Thyroid gland (tissue), 4 donors: Measurements from ENCODE around the gene SRRM2. TPM values are rescaled to one million over a fixed set of nuclear protein-coding genes. Genes with fewer than 3 reads are reported as not detected.

ENCODE experiments used
- DNase-seq, 2 donors: peaks; one replicate each; pipeline ENCODE4 v3.0.0-alpha.2; 2019
- H3K27ac ChIP-seq, 3 donors: fragments of 200-600 bp; sonication (generic); 1 replicate in 2 of 3; 2 replicates in 1 of 3; pipeline ENCODE4 v1.5.1; 2016 to 2019; ENCODE audit warnings: mild to moderate bottlenecking in 1 of 3, moderate library complexity in 1 of 3
- H3K27me3 ChIP-seq: fragments of 200-600 bp; sonication (generic); one replicate; pipeline ENCODE4 v1.5.1; 2019
- H3K36me3 ChIP-seq, 2 donors: fragments of 200-600 bp; sonication (generic); one replicate each; pipeline ENCODE4 v1.5.1; 2016 to 2019
- H3K4me1 ChIP-seq, 2 donors: fragments of 200-600 bp; sonication (generic); one replicate each; pipeline ENCODE4 v1.5.1; 2017 to 2019
- H3K4me3 ChIP-seq, 3 donors: fragments of 200-600 bp; sonication (generic); replicated peaks in 1 of 3; 1 replicate in 2 of 3; 2 replicates in 1 of 3; pipeline ENCODE4 v1.5.1; 2016; ENCODE audit warnings: mild to moderate bottlenecking in 1 of 3
- H3K9me3 ChIP-seq: fragments of 200-600 bp; sonication (generic); one replicate; pipeline ENCODE4 v1.5.1; 2017
- POLR2A ChIP-seq, 2 donors: fragments of 450-650 bp; IDR thresholded peaks; one replicate each; pipeline ENCODE4 v1.6.1; 2017; ENCODE audit warnings: antibody characterized with exemption in 2 of 2, mild to moderate bottlenecking in 2 of 2, moderate library complexity in 1 of 2
- WGBS, 2 donors: methylation state at CpG; one replicate each; pipeline ENCODE4 v1.1.5; 2017; 5-methylcytosine and 5-hydroxymethylcytosine counted together
- intact Hi-C: fragments of 100-400 bp; cut with DNase I; formaldehyde crosslinking; loops from one replicate; pipeline ENCODE4 v1.15.1; 2023
- total RNA-seq, 4 donors: library from RNA; depleted of rRNA; stranded (reverse); fragments of >200 nt; gene quantifications; one replicate each; pipeline ENCODE4 v1.2.3, GENCODE V29; 2016
- TF ChIP-seq, protein P1 (sequence below), 6 experiments: fragments of 200-600 bp in 3 of 6; fragments of 450-650 bp in 3 of 6; sonication (generic) in 3 of 6; IDR thresholded peaks; one replicate each; pipeline ENCODE4 v1.5.1; 2016 to 2019; ENCODE audit warnings: antibody characterized with exemption in 6 of 6, mild to moderate bottlenecking in 2 of 6, inconsistent platforms in 1 of 6, moderate library complexity in 1 of 6

The SRRM2 gene
- total RNA-seq, 4 donors from 2014 or later = 262 to 378 (median 312) TPM

DNA sequence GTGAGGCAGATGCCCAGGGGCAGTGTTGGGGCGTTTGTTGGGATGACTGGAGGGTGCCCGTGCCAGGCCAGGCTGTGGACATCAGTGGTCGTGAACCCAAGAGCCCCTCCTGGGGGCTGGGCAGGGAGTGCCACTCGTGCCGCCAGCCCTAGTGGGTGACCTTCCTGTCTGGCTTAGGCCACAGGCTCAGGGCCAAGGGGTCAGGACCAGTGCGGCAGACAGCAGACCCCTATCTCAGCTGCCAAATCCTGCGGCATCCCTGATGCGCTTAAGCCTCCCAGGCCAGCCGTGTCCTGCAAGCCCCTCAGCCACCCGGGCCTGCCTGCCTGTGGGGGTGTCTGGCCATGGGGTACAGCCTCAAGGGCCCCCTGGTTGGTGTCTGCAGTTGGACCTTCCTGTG lies 47.1 kb upstream of the SRRM2 start:
- 82 to 87% methylated on average over 4 to 7 of the region's 10 CpGs for WGBS, 2 donors
- H3K36me3 ChIP-seq = peaks cover 36 to 41% of the 10 kb centered on the region in 2 donors
- DNase-seq = no peak

GRCh38 chr16:2706085-2706484 lies 46.4 kb upstream of the SRRM2 start:
- Histone ChIP-seq H3K36me3 (peaks cover 28 to 34% of the 10 kb centered on the region in 2 donors), H3K27me3 (no peaks in the 10 kb centered on the region), H3K4me3 (no peak overlapping the region), H3K9me3 (no peaks in the 10 kb centered on the region), H3K27ac (no peak overlapping the region), H3K4me1 (peaks cover 9 to 22% of the 10 kb centered on the region in 2 donors)
- no peak for DNase-seq
- WGBS, 2 donors = 93 to 98% methylated on average over 12 to 15 of the region's 17 CpGs
- intact Hi-C loops = no loop called here
- TF ChIP-seq, protein P1, sequence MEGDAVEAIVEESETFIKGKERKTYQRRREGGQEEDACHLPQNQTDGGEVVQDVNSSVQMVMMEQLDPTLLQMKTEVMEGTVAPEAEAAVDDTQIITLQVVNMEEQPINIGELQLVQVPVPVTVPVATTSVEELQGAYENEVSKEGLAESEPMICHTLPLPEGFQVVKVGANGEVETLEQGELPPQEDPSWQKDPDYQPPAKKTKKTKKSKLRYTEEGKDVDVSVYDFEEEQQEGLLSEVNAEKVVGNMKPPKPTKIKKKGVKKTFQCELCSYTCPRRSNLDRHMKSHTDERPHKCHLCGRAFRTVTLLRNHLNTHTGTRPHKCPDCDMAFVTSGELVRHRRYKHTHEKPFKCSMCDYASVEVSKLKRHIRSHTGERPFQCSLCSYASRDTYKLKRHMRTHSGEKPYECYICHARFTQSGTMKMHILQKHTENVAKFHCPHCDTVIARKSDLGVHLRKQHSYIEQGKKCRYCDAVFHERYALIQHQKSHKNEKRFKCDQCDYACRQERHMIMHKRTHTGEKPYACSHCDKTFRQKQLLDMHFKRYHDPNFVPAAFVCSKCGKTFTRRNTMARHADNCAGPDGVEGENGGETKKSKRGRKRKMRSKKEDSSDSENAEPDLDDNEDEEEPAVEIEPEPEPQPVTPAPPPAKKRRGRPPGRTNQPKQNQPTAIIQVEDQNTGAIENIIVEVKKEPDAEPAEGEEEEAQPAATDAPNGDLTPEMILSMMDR (IDR thresholded peaks at IDR 0.05) = no peak
- TF ChIP-seq POLR2A (IDR thresholded peaks at IDR 0.05) = no peak

More for the DNA sequence above, 47.1 kb upstream of the SRRM2 start:
- no peak for TF ChIP-seq POLR2A (IDR thresholded peaks at IDR 0.05)
- TF ChIP-seq, protein P1 (IDR thresholded peaks at IDR 0.05) = no peak
- Histone ChIP-seq H3K4me1 (peaks cover 9 to 22% of the 10 kb centered on the region in 2 donors), H3K27ac (peak overlapping the region in 1 of 3 donors; percentile 47), H3K4me3 (no peak overlapping the region), H3K27me3 (no peaks in the 10 kb centered on the region), H3K9me3 (no peaks in the 10 kb centered on the region)
- intact Hi-C loops = no loop called here

- Histone ChIP-seq H3K4me1 (peaks cover 9 to 22% of the 10 kb centered on the region in 2 donors), H3K4me3 (no peak overlapping the region), H3K27me3 (no peaks in the 10 kb centered on the region), H3K27ac (no peak overlapping the region), H3K9me3 (no peaks in the 10 kb centered on the region), H3K36me3 (peaks cover 26 to 29% of the 10 kb centered on the region in 2 donors)
- intact Hi-C loops = no loop called here
- no peak for DNase-seq
- TF ChIP-seq POLR2A (IDR thresholded peaks at IDR 0.05) = no peak
- TF ChIP-seq, protein P1 (IDR thresholded peaks at IDR 0.05) = no peak
- 95 to 96% methylated on average over 19 to 20 of the region's 22 CpGs for WGBS, 2 donors
Measured at GRCh38 chr16:2706611-2707311, 45.7 kb upstream of the SRRM2 start.

DNA sequence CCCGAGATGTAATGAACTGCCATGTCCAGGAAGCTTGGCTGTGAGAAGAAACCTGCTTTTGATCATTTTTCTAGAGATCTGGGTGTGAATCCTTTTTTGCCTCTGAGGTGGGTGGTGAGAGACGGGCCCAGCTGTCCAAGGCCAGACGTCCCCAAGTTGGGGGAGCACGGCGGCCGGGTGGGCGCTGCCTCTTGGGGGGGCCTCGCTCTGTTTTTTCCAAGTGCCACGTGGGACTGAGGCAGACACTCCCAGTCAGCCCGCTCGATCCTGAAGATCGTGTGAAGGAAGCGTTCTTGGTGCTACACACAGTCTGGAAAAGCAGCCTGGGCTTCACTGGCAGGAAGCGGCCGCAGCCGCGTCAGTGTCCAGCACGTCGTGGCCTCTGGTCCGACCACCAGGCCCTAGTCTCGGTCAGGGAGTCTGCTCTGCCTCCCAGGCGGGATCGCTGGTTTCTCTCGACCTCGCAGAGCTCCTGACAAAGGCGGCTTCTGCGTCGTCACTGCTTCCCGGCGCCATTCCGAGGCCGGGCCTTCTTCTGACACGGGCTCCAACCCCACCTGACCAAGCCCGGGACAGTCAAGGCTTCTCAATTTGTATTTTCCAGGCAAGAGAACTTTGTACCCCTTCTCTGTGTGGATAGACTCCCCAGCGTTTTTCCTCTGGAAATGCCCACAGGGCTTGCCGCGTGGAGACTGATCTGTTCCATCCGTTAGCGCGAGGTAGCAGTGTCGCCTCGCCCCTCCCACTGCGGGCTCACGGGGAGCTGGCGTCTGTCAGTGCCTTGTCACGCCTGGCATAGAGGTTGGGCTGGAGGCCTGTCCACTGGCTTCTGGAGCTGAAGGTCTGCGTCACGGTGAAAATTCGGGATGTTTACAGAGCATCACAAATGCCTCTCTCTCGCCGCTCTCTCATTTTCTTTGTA lies 44.8 kb upstream of the SRRM2 start:
- no peak overlapping the region for H3K4me3 ChIP-seq
- peaks cover 9 to 20% of the 10 kb centered on the region in 2 donors for H3K4me1 ChIP-seq
- no peaks in the 10 kb centered on the region for H3K9me3 ChIP-seq
- H3K36me3 ChIP-seq = peaks cover 18 to 21% of the 10 kb centered on the region in 2 donors
- no peak for TF ChIP-seq POLR2A (IDR thresholded peaks at IDR 0.05)
- TF ChIP-seq, protein P1 (IDR thresholded peaks at IDR 0.05) = no peak
- H3K27ac ChIP-seq = no peak overlapping the region
- WGBS, 2 donors = 94 to 95% methylated on average over 40 to 51 of the region's 51 CpGs
- intact Hi-C loops = no loop called here
- no peaks in the 10 kb centered on the region for H3K27me3 ChIP-seq
- DNase-seq = no peak
